ENCODE results near the gene SERGEF. TPM values are rescaled to one million over a fixed set of nuclear protein-coding genes. Genes with fewer than 3 reads are reported as not detected.

Gene SERGEF
- total RNA-seq, 1 experiment from 2014 or later = 26.1 TPM

- CTCF ChIA-PET = interaction anchor here (1.2 to 1.6 kb wide), 3 partner anchors 41 to 207 kb away, joined by 5 to 6 read pairs (median 5); no protein-coding TSS in a partner anchor
- peaks cover 10% of the 10 kb centered on the region for H3K27me3 Mint-ChIP-seq (ENCODE audit: insufficient read depth, unreplicated experiment)
- no peak for TF ChIP-seq CTCF (IDR thresholded peaks at IDR 0.05; ENCODE audit: unreplicated experiment)
Observed at GRCh38 chr11:17771841-17772401, 240.9 kb downstream of the SERGEF start.

GRCh38 chr11:17771415-17771814 is 241.4 kb downstream of the SERGEF start:
- no peaks in the 10 kb centered on the region for H3K4me1 Mint-ChIP-seq (ENCODE audit: insufficient read depth, unreplicated experiment)
- BruUV-seq (replicated peaks) = no TSS peak
- TF ChIP-seq CTCF (IDR thresholded peaks at IDR 0.05; ENCODE audit: unreplicated experiment) = no peak
- no peaks in the 10 kb centered on the region for H3K36me3 Mint-ChIP-seq (ENCODE audit: insufficient read depth, unreplicated experiment)
- ChIA-PET CTCF (interaction anchor here (0.6 to 2.0 kb wide), 13 partner anchors 11 to 214 kb away, joined by 3 to 8 read pairs (median 4); no protein-coding TSS in a partner anchor), POLR2A (interaction anchor here (1.0 kb wide), 1 partner anchor 202 kb away, joined by 3 read pairs; no protein-coding TSS in a partner anchor)
- peaks cover 8% of the 10 kb centered on the region for H3K27me3 Mint-ChIP-seq (ENCODE audit: insufficient read depth, unreplicated experiment)
- H3K27ac Mint-ChIP-seq (ENCODE audit: low read depth, unreplicated experiment) = no peak overlapping the region
- H3K4me3 Mint-ChIP-seq (ENCODE audit: unreplicated experiment) = no peak overlapping the region
- no peak for DNase-seq (ENCODE audit: unreplicated experiment)
- no peaks in the 10 kb centered on the region for H3K9me3 Mint-ChIP-seq (ENCODE audit: unreplicated experiment)
- intact Hi-C loops (cut with micrococcal nuclease) = loop anchor here (1.0 kb wide), 1 partner anchor 207 kb away; no protein-coding TSS in a partner anchor

More at GRCh38 chr11:17771841-17772401, 240.9 kb downstream of the SERGEF start:
- no peaks in the 10 kb centered on the region for H3K4me1 Mint-ChIP-seq (ENCODE audit: insufficient read depth, unreplicated experiment)
- H3K4me3 Mint-ChIP-seq (ENCODE audit: unreplicated experiment) = no peak overlapping the region
- DNase-seq (ENCODE audit: unreplicated experiment) = no peak
- H3K27ac Mint-ChIP-seq (ENCODE audit: low read depth, unreplicated experiment) = no peak overlapping the region
- no peaks in the 10 kb centered on the region for H3K9me3 Mint-ChIP-seq (ENCODE audit: unreplicated experiment)
- intact Hi-C loops (cut with micrococcal nuclease) = loop anchor here (1.0 kb wide), 1 partner anchor 206 kb away; no protein-coding TSS in a partner anchor
- BruUV-seq (replicated peaks) = no TSS peak
- H3K36me3 Mint-ChIP-seq (ENCODE audit: insufficient read depth, unreplicated experiment) = no peaks in the 10 kb centered on the region
- POLR2A ChIA-PET = no interaction called here

- H3K27me3 Mint-ChIP-seq (ENCODE audit: insufficient read depth, unreplicated experiment) = peaks cover 3% of the 10 kb centered on the region
- no peaks in the 10 kb centered on the region for H3K4me1 Mint-ChIP-seq (ENCODE audit: insufficient read depth, unreplicated experiment)
- no TSS peak for BruUV-seq (replicated peaks)
- H3K27ac Mint-ChIP-seq (ENCODE audit: low read depth, unreplicated experiment) = no peak overlapping the region
- no peak overlapping the region for H3K4me3 Mint-ChIP-seq (ENCODE audit: unreplicated experiment)
- POLR2A ChIA-PET = interaction anchor here (1.0 kb wide), 1 partner anchor 202 kb away, joined by 3 read pairs; no protein-coding TSS in a partner anchor
- no peak for DNase-seq (ENCODE audit: unreplicated experiment)
- CTCF ChIA-PET = interaction anchor here (0.6 to 2.0 kb wide), 13 partner anchors 11 to 215 kb away, joined by 3 to 8 read pairs (median 4); no protein-coding TSS in a partner anchor
- no peaks in the 10 kb centered on the region for H3K36me3 Mint-ChIP-seq (ENCODE audit: insufficient read depth, unreplicated experiment)
- no peaks in the 10 kb centered on the region for H3K9me3 Mint-ChIP-seq (ENCODE audit: unreplicated experiment)
- TF ChIP-seq CTCF (IDR thresholded peaks at IDR 0.05; ENCODE audit: unreplicated experiment) = no peak
- intact Hi-C loops (cut with micrococcal nuclease) = loop anchor here (1.0 kb wide), 1 partner anchor 207 kb away; no protein-coding TSS in a partner anchor
Observed at GRCh38 chr11:17770917-17771316, 241.9 kb downstream of the SERGEF start.

DNA sequence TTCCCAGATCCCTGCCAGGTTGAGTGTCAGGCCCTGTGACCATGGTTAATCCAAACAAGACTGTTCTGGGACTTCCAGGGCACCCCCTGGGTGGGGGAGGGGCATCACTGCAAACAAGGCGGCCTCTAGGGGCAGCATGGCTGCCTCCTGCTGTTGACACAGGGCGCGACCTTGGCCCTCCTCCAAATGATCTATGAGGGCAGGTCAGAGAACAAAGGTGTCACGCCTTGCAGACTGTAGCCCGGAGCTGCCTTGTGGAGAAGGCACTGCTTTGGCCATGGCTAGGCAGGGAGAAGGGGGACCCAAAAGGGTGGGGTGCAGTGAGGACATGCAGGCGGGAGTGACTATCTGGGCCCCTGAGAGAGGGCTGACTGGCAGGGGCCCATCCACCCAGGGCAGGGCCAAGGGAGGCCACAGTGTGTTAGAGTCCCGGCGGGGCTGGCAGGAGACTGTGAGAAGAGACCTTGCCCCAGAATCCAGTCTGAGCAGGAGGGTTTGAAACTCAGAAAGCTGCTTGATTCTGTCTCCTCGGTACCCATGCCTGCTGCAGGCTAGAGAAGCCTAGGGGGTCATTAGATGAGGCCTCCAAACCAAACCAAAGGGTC is 242.7 kb downstream of the SERGEF start:
- ChIA-PET CTCF (interaction anchor here (0.6 to 2.0 kb wide), 11 partner anchors 10 to 216 kb away, joined by 3 to 8 read pairs (median 4); no protein-coding TSS in a partner anchor), POLR2A (interaction anchor here (1.0 kb wide), 1 partner anchor 203 kb away, joined by 3 read pairs; no protein-coding TSS in a partner anchor)
- no peaks in the 10 kb centered on the region for H3K4me1 Mint-ChIP-seq (ENCODE audit: insufficient read depth, unreplicated experiment)
- TF ChIP-seq CTCF (IDR thresholded peaks at IDR 0.05; ENCODE audit: unreplicated experiment) = peak; percentile 23
- BruUV-seq (replicated peaks) = no TSS peak
- DNase-seq (ENCODE audit: unreplicated experiment) = peak; percentile 59
- no peaks in the 10 kb centered on the region for H3K9me3 Mint-ChIP-seq (ENCODE audit: unreplicated experiment)
- H3K27ac Mint-ChIP-seq (ENCODE audit: low read depth, unreplicated experiment) = no peak overlapping the region
- intact Hi-C loops (cut with micrococcal nuclease) = no loop called here
- H3K36me3 Mint-ChIP-seq (ENCODE audit: insufficient read depth, unreplicated experiment) = no peaks in the 10 kb centered on the region
- no peak overlapping the region for H3K4me3 Mint-ChIP-seq (ENCODE audit: unreplicated experiment)
- H3K27me3 Mint-ChIP-seq (ENCODE audit: insufficient read depth, unreplicated experiment) = no peaks in the 10 kb centered on the region
